Fibroblast of mammary gland (primary cell): ENCODE results near the gene RNF144A.
A peak's percentile ranks its signal among the peaks of the same experiment; 100 is the strongest.

Source experiments
- DNase-seq: peaks from one replicate; pipeline ENCODE4 v3.0.0-alpha.2; 2010; ENCODE audit warnings: low read depth
- H3K4me3 ChIP-seq: 2 replicates; pipeline ENCODE4 v1.5.1; 2011; ENCODE audit warnings: low read depth, mild to moderate bottlenecking, low read length, moderate library complexity; ENCODE audit not compliant: control insufficient read depth
- CTCF ChIP-seq: conservative IDR thresholded peaks from 2 replicates; pipeline ENCODE4 v1.5.1; 2011; ENCODE audit warnings: low read depth, low read length, inconsistent platforms; ENCODE audit not compliant: control insufficient read depth, insufficient read depth

RNF144A gene

GRCh38 chr2:7027956-7028655 is 110.9 kb downstream of the RNF144A start:
- H3K4me3 ChIP-seq, result no peak overlapping the region
- DNase-seq, result no peak
- no peak for TF ChIP-seq CTCF

- H3K4me3 ChIP-seq, result no peak overlapping the region
- TF ChIP-seq CTCF, result no peak
- DNase-seq, result no peak
Observed at GRCh38 chr2:7028846-7029245, 111.6 kb downstream of the RNF144A start.

- H3K4me3 ChIP-seq, result no peak overlapping the region
- no peak for DNase-seq
- no peak for TF ChIP-seq CTCF
Observed at GRCh38 chr2:7029291-7030059, 112.3 kb downstream of the RNF144A start.

- TF ChIP-seq CTCF, result no peak
- no peak overlapping the region for H3K4me3 ChIP-seq
- DNase-seq, result no peak
Observed at GRCh38 chr2:7030810-7031209, 113.6 kb downstream of the RNF144A start.

GRCh38 chr2:7031547-7032245 is 114.5 kb downstream of the RNF144A start:
- no peak for TF ChIP-seq CTCF
- H3K4me3 ChIP-seq, result no peak overlapping the region
- DNase-seq, result peak; percentile 79

- TF ChIP-seq CTCF, result no peak
- H3K4me3 ChIP-seq, result no peak overlapping the region
- no peak for DNase-seq
Observed at GRCh38 chr2:7032371-7032770, 115.2 kb downstream of the RNF144A start.
